ENCODE data around the gene ZNF800. TPM values are rescaled to one million over a fixed set of nuclear protein-coding genes. Genes with fewer than 3 reads are reported as not detected.

Gene ZNF800
- total and polyA plus RNA-seq, 2 of the 8 experiments (the other 6 are each of a cell fraction or from before 2014, with no cell fraction given), result 1.0 to 6.5 TPM

GRCh38 chr7:127418459-127418858 is 26.0 kb upstream of the ZNF800 start (continued):
- no peak for TF ChIP-seq CTCF (IDR thresholded peaks at IDR 0.05; ENCODE audit: control extremely low read depth in 1 of 3, insufficient read depth in 1 of 3, low read depth in 1 of 3, low read length in 3 of 3)
- no peak for TF ChIP-seq RNF2 (IDR thresholded peaks at IDR 0.05; ENCODE audit: borderline replicate concordance, low read depth, low read length, missing control alignments, poor library complexity, severe bottlenecking)
- TF ChIP-seq BCL11A (IDR thresholded peaks at IDR 0.05; ENCODE audit: low read depth in 2 of 2, low read length in 2 of 2), result no peak
- TF ChIP-seq CEBPB (IDR thresholded peaks at IDR 0.05; ENCODE audit: low read depth, low read length), result no peak
- no peak for TF ChIP-seq SIN3A (conservative IDR thresholded peaks at IDR 0.05 in 1 of 2, IDR thresholded peaks at IDR 0.05 in 1 of 2; ENCODE audit: low read depth in 1 of 2, low read length in 2 of 2)
